D721Med (cell line): ENCODE data around the gene MCL1.
"Not testable (repeated sequence)": the region's sequence is repeated elsewhere in the genome, so short reads cannot be mapped to it uniquely, and the experiment has no call there.

ENCODE experiments used
- DNase-seq: peaks from one replicate; pipeline ENCODE4 v3.0.0; 2011; ENCODE audit warnings: low spot score; ENCODE audit not compliant: insufficient read length
- FAIRE-seq: peaks from 2 replicates; lab custom pipeline; 2011; peaks lifted over from hg19 to GRCh38; lab: Jason Lieb, UNC
- TF ChIP-seq, protein P1 (sequence below): IDR thresholded peaks from 2 replicates; pipeline ENCODE4 v1.5.1; 2012; ENCODE audit warnings: mild to moderate bottlenecking, control low read depth; ENCODE audit not compliant: insufficient read depth; ENCODE audit errors: missing control alignments

The MCL1 gene

DNA sequence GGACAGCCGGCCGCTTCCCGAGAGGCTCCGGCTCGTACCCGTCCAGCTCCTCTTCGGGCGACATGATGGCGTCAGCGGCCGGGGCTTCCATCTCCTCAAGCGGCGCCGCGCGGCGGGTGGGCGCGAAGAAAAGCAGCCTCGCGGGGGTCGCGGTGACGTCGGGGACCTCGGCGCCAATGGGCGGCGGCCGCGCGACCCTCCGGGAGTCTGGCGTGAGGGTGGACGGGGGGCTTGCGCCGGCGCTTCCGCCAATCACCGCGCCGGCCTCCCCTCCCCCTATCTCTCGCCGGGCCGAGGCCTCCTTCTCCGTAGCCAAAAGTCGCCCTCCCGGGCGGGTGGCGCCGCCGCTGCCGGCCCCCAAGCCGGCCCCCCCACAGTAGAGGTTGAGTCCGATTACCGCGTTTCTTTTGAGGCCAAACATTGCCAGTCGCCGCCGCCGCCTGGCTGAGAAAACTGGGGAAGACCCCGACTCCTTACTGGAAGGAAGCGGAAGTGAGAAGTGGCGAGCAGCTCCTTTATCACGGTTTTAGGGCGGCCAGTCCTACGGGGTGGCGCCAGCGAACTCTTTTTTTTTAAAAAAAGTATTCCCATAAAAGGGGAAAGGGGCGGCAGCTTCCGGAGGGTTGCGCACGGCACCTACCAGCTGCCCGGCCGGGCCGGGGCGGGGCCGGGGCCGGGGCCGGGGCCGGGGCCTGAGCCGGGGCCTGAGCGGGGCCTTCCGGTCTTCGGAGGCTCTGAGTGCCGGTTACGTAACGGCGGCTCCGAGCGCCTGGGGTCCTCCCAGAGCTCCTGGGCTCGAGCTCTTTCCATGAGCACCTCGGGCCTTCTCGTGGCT, at the start of gene MCL1:
TSS of gene MCL1 (minus strand) at position 501 of the 835 bp plus-strand sequence. CDS start at position 421, 80 bp downstream.
- DNase-seq, result peak; percentile 91
- FAIRE-seq, result no peak
- TF ChIP-seq, protein P1, sequence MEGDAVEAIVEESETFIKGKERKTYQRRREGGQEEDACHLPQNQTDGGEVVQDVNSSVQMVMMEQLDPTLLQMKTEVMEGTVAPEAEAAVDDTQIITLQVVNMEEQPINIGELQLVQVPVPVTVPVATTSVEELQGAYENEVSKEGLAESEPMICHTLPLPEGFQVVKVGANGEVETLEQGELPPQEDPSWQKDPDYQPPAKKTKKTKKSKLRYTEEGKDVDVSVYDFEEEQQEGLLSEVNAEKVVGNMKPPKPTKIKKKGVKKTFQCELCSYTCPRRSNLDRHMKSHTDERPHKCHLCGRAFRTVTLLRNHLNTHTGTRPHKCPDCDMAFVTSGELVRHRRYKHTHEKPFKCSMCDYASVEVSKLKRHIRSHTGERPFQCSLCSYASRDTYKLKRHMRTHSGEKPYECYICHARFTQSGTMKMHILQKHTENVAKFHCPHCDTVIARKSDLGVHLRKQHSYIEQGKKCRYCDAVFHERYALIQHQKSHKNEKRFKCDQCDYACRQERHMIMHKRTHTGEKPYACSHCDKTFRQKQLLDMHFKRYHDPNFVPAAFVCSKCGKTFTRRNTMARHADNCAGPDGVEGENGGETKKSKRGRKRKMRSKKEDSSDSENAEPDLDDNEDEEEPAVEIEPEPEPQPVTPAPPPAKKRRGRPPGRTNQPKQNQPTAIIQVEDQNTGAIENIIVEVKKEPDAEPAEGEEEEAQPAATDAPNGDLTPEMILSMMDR, result peak; percentile 2

DNA sequence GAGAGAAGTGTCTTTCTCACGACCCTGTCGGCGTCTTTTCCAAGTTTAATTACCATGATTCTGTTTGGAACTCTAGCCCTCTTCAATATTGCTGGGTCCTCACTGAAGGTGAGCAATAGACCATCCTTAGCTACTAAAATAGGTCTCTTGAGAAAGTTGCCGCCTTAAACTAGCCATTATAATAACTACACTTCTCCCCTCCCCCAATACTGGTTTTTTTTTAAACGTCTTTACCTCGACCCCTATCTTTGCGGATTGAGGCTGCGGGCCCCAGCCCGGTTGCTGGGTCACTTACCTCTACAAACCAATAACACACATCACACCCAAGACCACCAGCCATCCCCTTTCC, 49.3 kb upstream of the MCL1 start:
- FAIRE-seq (no peak), DNase-seq (no peak)
- TF ChIP-seq, protein P1, result no peak

- TF ChIP-seq, protein P1, result no peak
- no peak for DNase-seq
These were observed 48.5 kb upstream of the MCL1 start for GRCh38 chr1:150627826-150628410.

DNA sequence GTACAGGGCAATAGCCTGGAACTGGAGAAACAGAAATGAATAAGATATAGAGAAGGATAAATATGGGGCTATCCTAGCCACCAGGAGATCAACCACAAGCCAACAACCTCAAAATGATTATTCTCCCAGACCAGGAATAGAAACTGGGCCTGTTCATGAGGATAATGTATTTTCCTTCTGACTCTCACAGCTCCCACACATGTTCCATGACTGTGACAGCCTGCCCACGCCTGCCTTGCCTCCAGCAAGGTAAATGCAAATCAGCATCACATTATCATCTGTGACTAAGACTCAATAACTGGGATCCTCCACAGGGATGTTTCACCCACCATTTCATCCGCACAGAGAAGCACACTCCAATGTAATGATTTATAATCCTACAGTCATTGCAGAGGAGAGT, 46.7 kb upstream of the MCL1 start:
- TF ChIP-seq, protein P1, result no peak
- FAIRE-seq, result no peak
- no peak for DNase-seq

More at GRCh38 chr1:150627826-150628410, 48.5 kb upstream of the MCL1 start:
- no peak for FAIRE-seq

DNA sequence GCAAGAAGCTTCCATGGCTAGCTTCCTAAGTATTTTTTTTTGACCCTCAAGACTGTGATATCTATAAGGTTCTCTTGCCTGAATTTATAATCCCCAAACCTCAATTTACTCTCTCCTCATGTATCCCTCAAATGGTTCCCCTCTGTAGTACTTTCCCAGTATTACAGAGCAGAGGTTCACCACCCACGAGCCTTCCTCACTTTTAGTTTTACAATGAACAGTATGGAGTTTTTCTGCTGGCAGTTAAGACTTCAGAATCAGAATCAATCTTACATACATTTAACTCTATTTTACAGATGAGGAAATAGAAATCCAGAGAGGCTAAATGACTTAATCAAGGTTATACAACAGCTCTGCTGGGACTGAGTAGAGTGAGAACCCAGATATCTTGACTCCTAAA, 45.1 kb upstream of the MCL1 start:
- not testable (repeated sequence) for FAIRE-seq, DNase-seq

DNA sequence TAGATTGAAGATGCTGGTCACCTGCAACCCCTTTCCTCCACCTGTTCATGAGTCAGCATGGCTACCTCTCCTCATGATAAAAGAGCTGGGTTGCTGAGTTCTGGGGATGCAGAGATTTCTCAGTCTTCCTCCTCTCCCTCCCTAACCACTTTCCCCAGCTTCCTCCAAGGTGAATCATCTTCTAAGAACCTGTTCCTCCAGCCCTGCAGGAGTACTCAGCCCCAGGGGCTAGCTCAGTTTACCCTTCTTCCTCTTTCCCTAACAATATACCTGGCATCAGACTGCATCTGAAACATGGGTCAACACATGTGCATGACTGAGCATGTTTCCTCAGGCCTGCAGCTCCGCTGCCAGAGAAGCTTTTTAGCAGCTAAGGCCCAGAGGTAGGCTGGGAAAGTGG, 44.7 kb upstream of the MCL1 start:
- DNase-seq, FAIRE-seq: not testable (repeated sequence)

GRCh38 chr1:150622303-150622975, 43.0 kb upstream of the MCL1 start:
- FAIRE-seq, result no peak
- TF ChIP-seq, protein P1, result no peak
- no peak for DNase-seq
